Right lobe of liver (tissue), 4 donors: Measurements from ENCODE around the gene PRICKLE4.

Source experiments
- CTCF ChIP-seq, 4 donors: fragments of 200-600 bp in 3 of 4; fragments of 450-650 bp in 1 of 4; IDR thresholded peaks; one replicate each; pipeline versions ENCODE4 v1.5.1 to v1.8.0; 2016 to 2022; ENCODE audit warnings: antibody characterized with exemption in 4 of 4, mild to moderate bottlenecking in 2 of 4
- POLR2A ChIP-seq: fragments of 450-650 bp; IDR thresholded peaks from one replicate; pipeline ENCODE4 v1.6.1; 2017; ENCODE audit warnings: antibody characterized with exemption, mild to moderate bottlenecking
- donor health status: DM: no; HTN: no; CAD: no.
- donor health status: DM: no; HTN: no; CAD: no.
- donor health status: DM: no; HTN: yes; CAD: no.

- TF ChIP-seq CTCF (IDR thresholded peaks at IDR 0.05) (no peak), POLR2A (no peak)
Observed at GRCh38 chr6:41739041-41739440, 41.5 kb upstream of the PRICKLE4 start.
